HG03135 (cell line): ENCODE measurements around the gene KDM1B.
"Not testable (repeated sequence)": the region's sequence is repeated elsewhere in the genome, so short reads cannot be mapped to it uniquely, and the experiment has no call there.

Source experiments
- ATAC-seq: cut with Tn5 transposase; IDR thresholded peaks from one replicate; pipeline ENCODE4 v1.9.1; 2021; ENCODE audit warnings: mild to moderate bottlenecking, moderate library complexity; ENCODE audit not compliant: unreplicated experiment

KDM1B gene

DNA sequence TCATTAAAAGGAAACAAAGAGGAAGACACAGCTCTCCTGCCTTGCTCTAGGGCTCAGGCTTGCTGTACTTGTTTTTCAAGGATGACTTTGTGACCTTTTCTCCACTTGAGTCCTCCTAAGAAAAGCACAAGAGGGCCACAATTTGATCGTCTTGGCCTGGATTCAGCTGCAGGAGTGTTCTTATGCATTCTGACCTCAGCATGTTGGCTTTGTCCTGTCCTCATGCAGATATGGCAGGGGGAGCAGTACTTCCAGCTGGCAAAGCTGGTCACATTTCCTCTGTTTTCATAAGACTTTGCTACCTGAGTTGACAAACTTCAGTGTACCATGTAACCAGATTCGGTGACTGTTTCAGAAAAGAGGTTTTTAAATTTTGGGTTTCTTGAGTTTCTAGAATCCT lies 30.8 kb downstream of the KDM1B start:
- ATAC-seq = no peak

DNA sequence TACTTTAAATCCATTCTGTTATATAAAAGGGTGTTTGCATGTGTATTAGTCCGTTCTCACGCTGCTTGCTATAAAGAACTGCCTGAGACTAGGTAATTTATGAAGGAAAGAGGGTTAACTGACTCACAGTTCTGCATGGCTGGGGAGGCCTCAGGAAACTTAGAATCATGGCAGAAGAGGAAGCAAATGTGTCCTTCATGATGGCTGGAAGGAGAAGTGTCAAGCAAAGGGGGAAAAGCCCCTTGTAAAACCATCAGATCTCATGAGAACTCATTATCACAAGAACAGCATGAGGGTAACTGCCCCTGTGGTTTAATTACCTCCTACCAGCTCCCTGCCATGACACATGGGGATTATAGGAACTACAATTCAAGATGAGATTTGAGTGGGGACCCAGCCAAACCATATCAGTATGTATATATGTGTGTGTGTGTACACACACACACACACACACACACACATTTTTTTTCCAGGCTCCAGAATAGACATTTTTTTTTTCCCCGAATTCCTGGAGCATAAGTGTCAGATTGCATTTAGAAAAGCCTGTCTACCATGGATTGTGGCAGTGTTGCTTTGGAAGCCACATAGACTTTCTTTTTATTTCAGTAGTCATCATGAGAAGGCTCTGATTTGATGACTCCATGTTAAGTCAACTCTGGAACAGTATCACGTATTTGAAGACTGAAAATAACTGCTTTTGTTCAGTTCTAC lies 31.5 kb downstream of the KDM1B start:
- ATAC-seq = no peak

DNA sequence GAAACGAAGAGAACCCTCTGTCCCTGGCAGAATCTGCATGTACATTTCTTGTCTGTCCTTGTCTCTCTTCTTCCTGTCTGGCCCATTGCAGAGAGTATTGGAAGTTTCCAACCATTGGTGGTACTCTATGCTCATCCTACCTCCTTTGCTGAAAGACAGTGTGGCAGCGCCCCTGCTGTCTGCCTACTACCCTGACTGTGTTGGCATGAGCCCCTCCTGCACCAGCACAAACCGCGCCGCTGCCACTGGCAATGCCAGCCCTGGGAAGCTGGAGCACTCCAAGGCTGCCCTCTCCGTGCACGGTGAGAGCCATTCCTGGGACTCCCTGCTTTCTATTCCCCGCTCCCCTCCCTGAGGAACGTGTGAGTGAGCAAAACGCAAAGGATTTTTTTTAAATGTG lies 32.5 kb downstream of the KDM1B start:
- no peak for ATAC-seq

DNA sequence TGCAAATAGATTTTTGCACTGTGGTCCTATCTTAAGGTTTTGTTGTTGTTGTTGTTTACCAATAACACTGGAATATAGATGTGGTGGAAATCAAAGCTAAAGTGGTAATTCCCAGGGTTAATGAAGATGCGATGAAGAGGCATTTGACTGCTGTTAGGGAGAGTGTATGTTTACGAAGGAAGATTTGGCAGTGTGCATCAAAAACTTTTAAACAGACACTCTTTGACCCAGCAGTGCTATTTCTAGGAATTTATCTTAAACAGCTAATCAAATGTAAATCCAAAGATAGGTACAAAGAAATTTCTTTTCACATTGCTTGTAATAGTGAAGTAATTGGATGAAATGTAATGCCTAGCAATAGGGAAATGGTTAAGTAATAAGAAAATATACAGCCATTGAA lies 34.0 kb downstream of the KDM1B start:
- ATAC-seq = no peak

DNA sequence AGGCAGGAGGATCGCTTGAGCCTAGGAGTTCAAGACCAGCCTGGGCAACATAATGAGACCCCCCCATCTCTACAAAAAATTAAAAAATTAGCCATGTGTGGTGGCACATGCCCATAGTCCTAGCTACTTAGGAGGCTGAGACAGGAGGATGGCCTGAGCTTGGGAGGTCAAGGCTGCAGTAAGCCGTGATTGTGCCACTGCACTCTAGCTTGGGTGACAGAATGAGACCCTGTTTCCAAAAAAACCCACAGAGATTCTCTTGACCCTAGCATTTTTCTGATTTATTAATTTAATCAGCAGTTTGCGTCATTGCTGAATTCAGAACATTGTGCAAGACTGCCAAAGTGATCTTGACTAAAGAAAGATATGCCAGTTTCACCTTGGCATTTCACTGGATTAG lies 36.8 kb downstream of the KDM1B start:
- no peak for ATAC-seq

DNA sequence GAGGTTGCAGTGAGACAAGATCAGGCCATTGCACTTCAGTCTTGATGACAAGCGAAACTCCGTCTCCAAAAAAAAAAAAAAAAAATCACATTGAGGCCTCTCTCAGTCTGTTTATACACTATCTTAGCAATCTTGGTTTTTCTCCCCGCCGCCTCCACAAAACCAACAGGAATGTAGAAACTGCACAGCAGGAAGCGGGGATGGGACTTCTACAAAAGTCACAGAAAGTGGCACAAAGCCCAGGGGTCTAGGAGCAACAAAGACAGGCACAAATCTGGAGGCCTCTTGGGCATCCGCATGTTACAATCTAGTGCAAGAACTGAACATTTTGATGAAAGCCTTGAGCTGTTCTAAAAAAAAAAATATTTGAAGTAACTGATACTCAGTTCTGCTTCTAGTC lies 48.6 kb downstream of the KDM1B start:
- ATAC-seq = no peak

DNA sequence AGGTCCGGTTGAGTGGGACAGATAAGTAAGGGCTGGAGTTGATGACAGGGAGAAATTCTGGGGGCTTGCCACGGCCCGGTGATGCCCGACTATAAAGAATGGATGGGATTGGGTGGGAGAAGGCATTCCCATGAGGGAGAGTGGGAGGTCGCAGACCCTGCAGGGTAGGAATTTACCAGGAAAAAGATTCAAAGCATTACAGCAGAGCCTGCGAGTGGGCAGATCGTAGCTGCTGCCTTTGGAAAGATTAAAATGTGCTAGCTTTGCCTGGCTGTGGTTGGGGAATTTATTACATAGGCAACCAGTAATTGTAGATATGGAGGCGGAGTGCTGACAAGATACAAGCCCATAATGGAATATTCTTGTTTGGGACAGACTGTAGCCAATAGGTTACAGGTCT lies 49.5 kb downstream of the KDM1B start:
- ATAC-seq = no peak

DNA sequence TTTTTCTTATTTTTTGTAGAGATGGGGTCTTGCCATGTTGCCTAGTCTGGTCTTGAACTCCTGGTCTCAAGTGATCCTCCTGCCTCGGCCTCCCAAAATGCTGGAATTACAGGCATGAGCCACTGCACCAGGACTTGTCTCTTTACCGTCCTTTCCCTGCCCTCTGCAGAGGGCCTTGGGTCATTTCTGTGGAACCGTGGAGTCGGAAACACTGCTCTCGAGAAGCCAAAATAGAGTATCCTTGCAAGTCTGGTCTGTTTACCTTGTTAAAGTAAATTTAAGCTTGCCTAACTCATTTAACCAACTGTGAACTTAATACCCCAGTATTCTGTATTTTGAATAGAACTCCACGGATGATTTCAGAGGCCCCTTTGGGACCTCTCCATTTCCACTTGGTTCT lies 51.4 kb downstream of the KDM1B start:
- ATAC-seq = no peak

DNA sequence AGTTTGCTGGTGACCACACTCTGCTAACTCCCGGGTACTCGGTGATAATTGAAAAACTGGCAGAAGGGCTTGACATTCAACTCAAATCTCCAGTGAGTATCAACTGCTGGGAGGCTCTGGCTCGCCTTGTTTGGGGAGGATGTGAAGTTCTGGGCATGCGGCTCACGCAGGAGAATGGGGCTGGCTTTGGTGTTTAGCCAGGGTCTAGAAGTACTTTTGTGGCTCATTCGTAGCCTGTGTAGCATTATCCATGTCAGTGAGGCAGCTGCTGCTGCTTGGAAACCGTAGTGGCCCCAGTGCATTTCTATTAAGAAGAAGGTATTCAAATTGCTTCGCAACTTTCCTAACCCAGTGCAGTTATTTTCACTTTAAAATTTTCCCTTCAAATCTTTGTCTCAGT lies 52.2 kb downstream of the KDM1B start:
- ATAC-seq = no peak

DNA sequence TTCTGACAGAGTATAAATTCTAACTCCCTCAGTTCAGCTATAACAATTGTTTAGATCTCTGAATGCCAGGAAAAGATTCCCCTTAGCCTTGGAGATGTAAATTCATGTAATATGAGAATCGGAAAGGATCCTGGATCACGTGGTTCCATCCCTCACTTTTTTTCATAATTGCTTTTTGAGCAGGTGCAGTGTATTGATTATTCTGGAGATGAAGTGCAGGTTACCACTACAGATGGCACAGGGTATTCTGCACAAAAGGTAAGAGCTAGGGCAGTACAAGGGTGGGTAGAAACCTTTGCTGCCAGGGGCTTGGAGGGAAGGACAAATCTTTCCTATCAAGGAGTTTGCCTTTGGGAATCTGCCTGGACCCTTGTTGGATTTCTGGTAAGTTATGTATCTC lies 52.7 kb downstream of the KDM1B start:
- no peak for ATAC-seq

DNA sequence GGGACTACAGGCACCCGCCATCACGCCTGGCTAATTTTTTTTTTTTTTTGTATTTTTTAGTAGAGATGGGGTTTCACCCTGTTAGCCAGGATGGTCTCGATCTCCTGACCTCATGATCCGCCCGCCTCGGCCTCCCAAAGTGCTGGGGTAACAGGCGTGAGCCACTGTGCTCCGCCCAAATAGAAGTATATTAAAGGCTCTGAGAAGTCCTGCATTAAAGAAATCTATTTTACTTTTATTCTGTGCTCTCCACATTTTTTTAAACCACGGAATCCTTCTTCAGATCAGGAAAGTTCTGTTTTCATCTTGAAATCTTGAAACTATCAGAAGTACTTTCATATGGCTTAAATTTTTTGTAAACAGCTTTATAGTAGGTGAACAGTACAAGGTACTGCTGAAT lies 53.6 kb downstream of the KDM1B start:
- ATAC-seq = not testable (repeated sequence)

DNA sequence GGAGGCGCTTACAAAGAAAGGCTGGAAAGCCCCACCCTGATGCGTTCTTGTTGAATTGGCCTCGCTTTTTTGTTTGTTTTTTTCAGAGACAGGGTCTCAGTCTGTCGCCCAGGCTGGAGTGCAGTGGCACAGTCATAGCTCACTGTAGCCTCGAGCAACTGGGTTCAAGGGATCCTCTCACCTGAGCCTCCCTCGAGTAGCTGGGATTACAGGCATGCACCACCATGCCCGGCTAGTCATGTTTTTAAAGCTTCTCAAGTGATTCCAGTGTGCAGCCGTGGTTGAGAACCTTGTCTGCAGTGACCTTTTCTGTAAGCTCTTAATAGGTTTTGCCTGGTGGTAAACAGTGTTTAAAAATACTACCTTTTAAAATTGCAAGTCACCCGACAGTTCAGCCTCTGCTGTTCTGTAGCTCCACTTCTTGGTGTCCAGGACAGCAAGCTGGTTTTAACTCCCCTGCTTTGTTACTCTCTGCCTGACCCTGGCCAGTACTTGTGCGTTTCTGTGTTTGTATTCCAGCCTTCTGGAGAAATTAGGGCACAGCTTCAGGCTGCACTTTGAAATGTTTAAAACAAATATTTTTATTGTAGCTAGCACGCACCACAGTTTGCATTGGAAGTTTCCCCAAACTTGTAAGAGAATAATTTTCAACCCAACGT lies 54.4 kb downstream of the KDM1B start:
- no peak for ATAC-seq

DNA sequence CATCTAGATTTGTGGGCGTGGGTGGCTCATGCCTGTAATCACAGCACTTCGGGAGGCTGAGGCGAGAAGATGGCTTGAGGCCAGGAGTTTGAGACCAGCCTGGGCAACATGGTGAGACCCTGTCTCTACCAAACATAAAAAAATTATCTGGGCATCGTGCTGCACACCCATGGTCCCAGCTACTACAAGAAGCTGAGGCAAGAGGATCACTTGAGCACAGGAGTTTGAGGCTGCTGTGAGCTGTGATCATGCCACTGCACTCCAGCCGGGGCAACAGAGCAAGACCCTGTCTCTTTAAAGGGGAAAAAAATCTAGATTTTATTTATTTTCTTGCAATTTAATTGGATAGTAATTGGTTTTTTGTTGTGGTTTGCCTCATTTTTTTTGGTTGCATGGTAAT lies 55.5 kb downstream of the KDM1B start:
- ATAC-seq = no peak

DNA sequence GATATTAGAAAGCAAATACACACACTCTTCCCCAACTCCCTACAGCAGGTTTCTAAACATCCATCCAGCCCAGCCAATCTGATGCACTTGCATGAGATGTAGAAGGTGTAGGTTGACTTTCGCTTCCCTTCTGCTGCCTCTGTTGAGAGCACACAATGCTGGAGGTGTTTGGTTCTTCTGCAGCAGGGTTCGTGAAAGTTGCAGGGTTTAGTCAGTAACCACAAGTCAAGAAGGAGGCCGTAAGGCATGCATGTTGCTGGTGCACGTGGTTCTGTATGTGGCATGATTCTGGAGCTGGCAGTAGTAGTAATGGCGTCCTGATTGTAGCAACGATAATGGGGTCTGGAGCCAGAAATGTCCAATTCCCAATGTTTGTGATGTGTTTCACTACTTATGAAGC lies 56.1 kb downstream of the KDM1B start:
- ATAC-seq = peak; percentile 82

DNA sequence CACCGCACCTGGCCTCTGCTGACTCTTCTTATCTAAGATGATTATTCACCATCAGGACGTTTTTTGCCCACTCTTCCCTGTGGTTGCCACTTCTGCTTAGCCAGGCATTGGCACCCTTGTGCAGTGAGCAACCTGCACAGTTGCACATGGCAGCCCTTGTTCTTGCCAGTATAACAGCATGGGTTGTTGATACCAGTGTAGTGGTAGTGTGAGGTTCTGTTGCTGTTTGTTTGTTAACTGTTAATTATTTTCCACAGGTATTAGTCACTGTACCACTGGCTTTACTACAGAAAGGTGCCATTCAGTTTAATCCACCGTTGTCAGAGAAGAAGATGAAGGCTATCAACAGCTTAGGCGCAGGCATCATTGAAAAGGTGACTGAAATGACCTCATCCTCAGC lies 57.0 kb downstream of the KDM1B start:
- no peak for ATAC-seq

DNA sequence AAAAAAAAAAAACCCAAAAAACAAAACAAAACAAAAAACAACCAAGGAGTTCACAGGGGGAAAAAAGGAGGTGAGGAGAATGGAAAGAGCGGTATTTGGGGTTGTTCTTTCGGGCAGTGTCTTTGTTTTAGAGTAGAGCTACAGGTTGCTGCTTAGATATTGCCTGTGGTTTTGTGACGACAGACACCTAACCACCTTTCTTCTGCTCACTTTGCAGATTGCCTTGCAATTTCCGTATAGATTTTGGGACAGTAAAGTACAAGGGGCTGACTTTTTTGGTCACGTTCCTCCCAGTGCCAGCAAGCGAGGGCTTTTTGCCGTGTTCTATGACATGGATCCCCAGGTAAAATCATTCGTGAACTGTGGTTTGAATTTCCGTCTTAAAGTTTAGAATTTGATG lies 58.2 kb downstream of the KDM1B start:
- no peak for ATAC-seq

DNA sequence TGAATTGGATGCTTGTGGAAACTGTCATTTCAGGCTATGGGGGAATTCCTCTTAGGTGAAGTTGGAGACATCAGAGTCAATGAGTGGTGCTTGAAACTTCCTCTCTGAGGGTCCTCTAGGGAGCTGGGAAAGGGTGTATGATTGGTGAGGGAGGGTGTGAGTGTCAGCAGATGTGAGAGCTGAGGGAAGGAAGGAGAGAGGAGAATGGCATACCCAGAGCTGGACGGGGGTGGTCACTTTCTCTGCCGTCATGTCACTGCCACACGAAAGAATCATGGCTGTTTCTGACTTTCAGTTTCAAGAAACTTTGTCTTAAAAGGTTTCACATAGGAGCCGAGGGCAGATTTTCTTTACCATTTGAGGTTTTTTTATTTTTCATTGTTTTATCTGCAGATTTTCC lies 58.8 kb downstream of the KDM1B start:
- peak; percentile 33 for ATAC-seq

DNA sequence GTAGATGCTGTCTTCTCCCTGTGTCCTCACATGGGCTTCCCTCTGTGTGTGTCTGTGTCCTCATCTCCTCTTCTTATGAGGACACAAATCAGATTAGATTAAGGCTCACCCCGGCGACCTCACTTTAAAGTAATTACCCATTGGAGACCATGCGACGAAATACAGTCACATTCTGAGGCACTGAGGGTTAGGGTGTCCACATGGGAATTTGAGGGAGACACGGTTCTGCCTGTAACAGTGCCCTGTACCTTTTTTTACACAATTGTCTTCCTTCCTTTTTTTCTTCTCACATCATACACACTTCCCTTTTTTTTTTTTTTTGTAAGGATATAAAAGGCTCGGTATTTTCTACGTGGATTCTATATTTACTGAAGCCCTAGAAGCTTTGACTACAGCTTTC lies 60.2 kb downstream of the KDM1B start:
- no peak for ATAC-seq

DNA sequence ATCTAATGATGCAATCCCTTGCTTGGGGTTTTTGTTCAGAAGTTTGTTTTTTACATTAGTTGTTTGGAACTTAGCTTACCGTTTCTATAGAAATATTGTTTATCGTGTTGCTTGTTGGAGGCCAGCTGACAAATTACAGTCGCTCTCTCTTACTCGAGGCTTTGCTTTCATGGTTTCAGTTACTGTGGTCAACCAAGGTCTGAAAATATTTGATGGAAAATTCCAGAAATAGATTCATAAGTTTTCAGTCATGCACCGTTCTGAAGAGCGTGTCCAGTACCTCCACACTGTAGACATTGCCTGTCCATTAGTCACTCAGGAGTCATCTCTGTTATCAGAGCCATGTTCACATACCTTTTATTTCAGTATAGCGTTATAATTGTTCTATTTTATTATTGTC lies 61.2 kb downstream of the KDM1B start:
- ATAC-seq = peak; percentile 33

DNA sequence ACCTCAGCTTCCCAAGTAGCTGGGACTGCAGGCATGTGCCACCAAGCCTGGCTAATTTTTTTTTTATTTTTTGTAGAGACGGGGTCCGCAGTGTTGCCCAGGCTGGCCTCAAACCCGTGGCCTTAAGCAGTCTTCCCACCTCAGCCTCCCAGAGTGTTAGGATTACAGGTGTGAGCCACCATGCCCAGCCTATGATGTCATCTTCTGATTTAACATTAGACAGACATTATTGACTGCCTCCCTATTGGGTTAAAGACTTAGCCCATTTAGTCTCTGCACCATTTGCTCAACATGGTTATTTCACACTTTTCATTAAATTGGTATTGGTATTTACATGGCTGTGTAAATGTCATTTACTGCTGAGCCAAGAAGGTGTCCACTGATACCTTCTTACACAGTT lies 63.0 kb downstream of the KDM1B start:
- ATAC-seq = no peak

DNA sequence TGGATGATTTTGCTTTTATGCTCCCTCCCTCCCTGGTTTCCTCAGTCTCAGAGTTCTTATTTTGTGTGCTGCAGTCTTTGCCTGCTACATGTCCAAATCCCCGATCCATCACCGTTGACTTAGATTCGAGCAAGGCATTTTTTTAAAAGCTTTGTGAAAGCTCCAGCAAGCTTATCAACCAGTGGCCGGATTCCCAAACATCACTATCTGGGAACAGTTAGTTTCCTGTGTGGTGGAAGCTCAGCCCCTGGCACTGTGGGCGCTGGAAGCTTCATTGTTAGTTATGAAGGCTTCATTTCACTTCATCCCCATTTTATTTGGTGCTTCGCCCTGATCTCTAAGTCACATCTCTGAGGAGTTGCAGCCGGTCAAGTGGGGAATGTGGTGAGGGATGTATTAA lies 64.4 kb downstream of the KDM1B start:
- ATAC-seq = no peak

DNA sequence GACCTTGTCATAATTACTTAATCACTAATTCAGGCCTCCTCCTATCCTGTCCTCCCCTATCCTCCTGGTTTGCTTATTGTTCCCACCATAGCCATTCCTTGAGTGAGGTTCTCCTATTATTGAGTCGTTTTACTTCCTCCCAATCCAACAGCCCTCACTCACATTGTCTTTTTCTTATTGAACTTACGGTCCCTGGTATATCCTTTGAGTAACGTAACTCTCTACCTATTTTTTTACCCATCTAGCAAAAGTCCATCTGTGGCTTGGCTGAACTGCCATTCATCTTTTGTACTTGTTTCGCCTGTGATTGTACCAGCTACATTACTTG lies 66.0 kb downstream of the KDM1B start:
- no peak for ATAC-seq

DNA sequence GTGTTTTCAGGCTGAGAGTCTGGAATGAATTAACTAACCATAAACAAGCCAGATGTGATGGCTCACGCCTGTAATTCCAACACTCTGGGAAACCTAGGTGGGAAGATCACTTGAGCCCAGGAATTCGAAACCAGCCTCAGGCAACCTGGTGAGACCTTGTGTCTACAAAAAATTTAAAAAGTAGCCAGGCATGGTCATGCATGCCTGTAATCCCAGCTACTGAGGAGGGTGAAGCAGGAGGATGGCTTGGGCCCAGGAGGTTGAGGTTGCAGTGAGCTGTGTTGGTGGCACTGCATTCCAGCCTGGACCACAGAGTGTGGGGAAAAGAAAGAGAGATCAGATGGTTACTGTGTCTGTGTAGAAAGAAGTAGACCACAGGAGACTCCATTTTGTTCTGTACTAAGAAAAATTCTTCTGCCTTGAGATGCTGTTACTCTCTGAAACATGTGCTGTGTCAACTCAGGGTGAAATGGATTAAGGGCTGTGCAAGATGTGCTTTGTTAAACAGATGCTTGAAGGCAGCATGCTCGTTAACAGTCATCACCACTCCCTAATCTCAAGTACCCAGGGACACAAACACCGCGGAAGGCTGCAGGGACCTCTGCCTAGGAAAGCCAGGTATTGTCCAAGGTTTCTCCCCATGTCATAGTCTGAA lies 71.4 kb downstream of the KDM1B start:
- ATAC-seq = not testable (repeated sequence)
